ENCODE data around the gene FHAD1.

DNA sequence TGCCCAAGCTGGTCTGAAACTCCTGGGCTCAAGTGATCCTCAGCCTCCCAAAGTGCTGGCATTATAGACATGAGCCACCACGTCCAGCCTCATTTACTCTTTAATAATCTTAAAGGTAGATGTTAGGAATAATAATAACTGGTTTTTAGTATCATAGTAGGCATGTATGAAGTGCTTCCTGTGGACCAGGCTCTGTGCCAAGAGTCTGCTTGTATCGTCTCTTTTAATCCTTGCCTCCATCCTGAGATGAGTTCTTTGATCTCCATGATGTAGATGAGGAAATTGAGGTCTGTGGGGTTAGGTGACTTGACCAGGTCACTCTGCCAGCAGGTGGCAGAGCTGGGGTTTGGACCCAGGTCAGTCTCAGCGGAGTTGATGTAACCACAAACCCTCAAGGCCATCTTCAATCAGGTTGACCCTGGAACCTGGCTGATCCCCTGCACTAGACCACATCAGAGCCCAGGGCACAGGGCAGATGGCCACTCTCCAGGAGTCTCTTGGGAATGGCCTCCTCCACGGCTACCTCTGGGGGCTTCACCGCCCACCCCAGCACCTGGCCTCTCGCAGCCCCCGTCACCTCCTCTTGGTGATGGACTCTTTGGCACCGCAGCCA lies 173.9 kb downstream of the FHAD1 start:
- TF ChIP-seq EZH2 (IDR thresholded peaks at IDR 0.05; ENCODE audit: borderline replicate concordance, insufficient read depth, low read depth, low read length, poor library complexity, severe bottlenecking), result no peak
- TF ChIP-seq, protein P1, sequence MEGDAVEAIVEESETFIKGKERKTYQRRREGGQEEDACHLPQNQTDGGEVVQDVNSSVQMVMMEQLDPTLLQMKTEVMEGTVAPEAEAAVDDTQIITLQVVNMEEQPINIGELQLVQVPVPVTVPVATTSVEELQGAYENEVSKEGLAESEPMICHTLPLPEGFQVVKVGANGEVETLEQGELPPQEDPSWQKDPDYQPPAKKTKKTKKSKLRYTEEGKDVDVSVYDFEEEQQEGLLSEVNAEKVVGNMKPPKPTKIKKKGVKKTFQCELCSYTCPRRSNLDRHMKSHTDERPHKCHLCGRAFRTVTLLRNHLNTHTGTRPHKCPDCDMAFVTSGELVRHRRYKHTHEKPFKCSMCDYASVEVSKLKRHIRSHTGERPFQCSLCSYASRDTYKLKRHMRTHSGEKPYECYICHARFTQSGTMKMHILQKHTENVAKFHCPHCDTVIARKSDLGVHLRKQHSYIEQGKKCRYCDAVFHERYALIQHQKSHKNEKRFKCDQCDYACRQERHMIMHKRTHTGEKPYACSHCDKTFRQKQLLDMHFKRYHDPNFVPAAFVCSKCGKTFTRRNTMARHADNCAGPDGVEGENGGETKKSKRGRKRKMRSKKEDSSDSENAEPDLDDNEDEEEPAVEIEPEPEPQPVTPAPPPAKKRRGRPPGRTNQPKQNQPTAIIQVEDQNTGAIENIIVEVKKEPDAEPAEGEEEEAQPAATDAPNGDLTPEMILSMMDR (IDR thresholded peaks at IDR 0.05), result no peak
